Measurements from ENCODE around the gene NREP.

Gene NREP

GRCh38 chr5:111790295-111790694 lies 33.3 kb upstream of the NREP start:
- H3K27ac ChIP-seq, result no peak overlapping the region
- TF ChIP-seq, protein P1, sequence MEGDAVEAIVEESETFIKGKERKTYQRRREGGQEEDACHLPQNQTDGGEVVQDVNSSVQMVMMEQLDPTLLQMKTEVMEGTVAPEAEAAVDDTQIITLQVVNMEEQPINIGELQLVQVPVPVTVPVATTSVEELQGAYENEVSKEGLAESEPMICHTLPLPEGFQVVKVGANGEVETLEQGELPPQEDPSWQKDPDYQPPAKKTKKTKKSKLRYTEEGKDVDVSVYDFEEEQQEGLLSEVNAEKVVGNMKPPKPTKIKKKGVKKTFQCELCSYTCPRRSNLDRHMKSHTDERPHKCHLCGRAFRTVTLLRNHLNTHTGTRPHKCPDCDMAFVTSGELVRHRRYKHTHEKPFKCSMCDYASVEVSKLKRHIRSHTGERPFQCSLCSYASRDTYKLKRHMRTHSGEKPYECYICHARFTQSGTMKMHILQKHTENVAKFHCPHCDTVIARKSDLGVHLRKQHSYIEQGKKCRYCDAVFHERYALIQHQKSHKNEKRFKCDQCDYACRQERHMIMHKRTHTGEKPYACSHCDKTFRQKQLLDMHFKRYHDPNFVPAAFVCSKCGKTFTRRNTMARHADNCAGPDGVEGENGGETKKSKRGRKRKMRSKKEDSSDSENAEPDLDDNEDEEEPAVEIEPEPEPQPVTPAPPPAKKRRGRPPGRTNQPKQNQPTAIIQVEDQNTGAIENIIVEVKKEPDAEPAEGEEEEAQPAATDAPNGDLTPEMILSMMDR (conservative IDR thresholded peaks at IDR 0.05), result no peak

GRCh38 chr5:111787006-111787405 lies 30.0 kb upstream of the NREP start:
- TF ChIP-seq, protein P1 (conservative IDR thresholded peaks at IDR 0.05), result no peak

GRCh38 chr5:111784491-111785181 lies 27.6 kb upstream of the NREP start:
- TF ChIP-seq, protein P1 (conservative IDR thresholded peaks at IDR 0.05), result no peak
- H3K27ac ChIP-seq, result no peak overlapping the region

More at GRCh38 chr5:111787006-111787405, 30.0 kb upstream of the NREP start:
- no peak overlapping the region for H3K27ac ChIP-seq

DNA sequence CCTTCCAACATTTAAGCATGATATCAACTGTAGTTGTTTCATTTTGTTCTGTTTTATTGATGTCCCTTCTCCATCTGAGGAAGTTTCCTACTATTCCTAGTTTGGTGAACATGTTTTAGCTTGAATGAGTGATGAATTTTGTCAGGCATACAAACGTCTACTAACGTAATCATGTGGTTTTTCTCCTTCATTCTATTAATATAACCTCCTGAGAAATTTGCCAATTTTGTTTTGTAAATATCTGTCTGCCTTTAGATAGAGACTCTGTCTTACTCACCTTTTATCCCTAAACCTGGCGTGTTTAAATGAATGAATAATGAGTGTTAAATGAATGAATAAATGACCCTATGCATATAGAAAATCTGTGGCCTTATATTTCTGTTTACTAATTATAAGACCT lies 26.5 kb upstream of the NREP start:
- TF ChIP-seq, protein P1 (conservative IDR thresholded peaks at IDR 0.05), result no peak
- no peak overlapping the region for H3K27ac ChIP-seq

DNA sequence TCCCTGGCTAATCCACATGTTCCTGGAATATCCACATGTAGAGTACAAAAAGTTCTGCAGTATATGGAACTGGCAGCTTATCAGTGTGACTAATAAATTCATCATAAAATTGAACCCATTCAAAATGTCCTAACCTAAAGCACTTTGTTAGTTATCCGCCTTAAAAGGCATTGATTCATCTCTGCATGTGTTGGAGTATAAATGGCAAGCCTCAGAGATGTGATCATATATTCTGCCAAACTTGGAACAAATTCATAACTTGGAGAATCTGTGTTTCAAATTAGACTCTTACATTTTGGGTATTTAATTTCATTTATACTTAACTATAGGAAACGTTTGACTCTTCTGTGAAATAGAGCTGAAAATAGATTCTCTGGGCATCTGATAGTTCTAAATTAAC lies 25.2 kb upstream of the NREP start:
- TF ChIP-seq, protein P1 (conservative IDR thresholded peaks at IDR 0.05), result no peak
- H3K27ac ChIP-seq, result no peak overlapping the region

DNA sequence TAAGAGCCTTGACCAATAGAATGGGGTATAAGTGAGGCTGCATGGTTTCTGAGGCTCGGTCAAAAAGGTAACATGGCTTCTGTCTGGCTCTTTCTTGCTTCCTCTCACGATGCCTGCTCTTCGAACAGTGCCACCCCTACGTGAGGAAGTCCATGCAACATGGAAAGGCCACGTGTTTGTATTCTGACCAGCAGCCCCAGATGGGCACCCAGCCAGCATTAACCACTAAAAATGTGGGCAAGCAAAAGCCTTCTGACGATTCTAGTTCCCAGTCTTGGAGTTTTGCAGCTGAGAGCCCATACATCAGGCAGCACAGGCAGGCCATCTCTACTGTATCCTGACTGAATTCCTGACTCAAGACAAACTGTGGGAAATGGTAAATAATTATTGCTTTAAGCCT lies 24.2 kb upstream of the NREP start:
- TF ChIP-seq, protein P1 (conservative IDR thresholded peaks at IDR 0.05), result no peak
- H3K27ac ChIP-seq, result no peak overlapping the region

GRCh38 chr5:111779922-111780292 lies 22.9 kb upstream of the NREP start:
- no peak overlapping the region for H3K27ac ChIP-seq
- TF ChIP-seq, protein P1 (conservative IDR thresholded peaks at IDR 0.05), result no peak
